ENCODE data around the gene KCNIP4. TPM values are rescaled to one million over a fixed set of nuclear protein-coding genes. Genes with fewer than 3 reads are reported as not detected.

KCNIP4 gene
- total and polyA plus RNA-seq, 10 of the 15 experiments (the other 5 are each of a cell fraction or from before 2014, with no cell fraction given): 0.03 to 0.23 (median 0.13) TPM; not detected in 7

- TF ChIP-seq, protein P1, sequence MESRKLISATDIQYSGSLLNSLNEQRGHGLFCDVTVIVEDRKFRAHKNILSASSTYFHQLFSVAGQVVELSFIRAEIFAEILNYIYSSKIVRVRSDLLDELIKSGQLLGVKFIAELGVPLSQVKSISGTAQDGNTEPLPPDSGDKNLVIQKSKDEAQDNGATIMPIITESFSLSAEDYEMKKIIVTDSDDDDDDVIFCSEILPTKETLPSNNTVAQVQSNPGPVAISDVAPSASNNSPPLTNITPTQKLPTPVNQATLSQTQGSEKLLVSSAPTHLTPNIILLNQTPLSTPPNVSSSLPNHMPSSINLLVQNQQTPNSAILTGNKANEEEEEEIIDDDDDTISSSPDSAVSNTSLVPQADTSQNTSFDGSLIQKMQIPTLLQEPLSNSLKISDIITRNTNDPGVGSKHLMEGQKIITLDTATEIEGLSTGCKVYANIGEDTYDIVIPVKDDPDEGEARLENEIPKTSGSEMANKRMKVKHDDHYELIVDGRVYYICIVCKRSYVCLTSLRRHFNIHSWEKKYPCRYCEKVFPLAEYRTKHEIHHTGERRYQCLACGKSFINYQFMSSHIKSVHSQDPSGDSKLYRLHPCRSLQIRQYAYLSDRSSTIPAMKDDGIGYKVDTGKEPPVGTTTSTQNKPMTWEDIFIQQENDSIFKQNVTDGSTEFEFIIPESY (IDR thresholded peaks at IDR 0.05): no peak
- TF ChIP-seq STAT1 (conservative IDR thresholded peaks at IDR 0.05) (no peak), SRF (IDR thresholded peaks at IDR 0.05; ENCODE audit: low read depth in 2 of 2, low read length in 2 of 2) (no peak), MYC (IDR thresholded peaks at IDR 0.05; ENCODE audit: insufficient read depth, insufficient read length, insufficient replicate concordance, low read length, severe bottlenecking) (no peak), CHD2 (IDR thresholded peaks at IDR 0.05; ENCODE audit: borderline replicate concordance, low read depth, low read length) (no peak)
Observed at GRCh38 chr4:21989351-21989750, 40.8 kb upstream of the KCNIP4 start (continued).

- ChIA-PET RAD21 (ENCODE audit: unreplicated experiment) (no interaction called here), SMC1A (ENCODE audit: uncharacterized antibody, unreplicated experiment) (no interaction called here), CTCF (no interaction called here), POLR2A (no interaction called here)
- no peak for FAIRE-seq
- H3K9ac ChIP-seq (ENCODE audit: control insufficient read depth, insufficient read depth, low read length): no peak overlapping the region
- H3K36me3 ChIP-seq (ENCODE audit: control insufficient read depth in 2 of 2, insufficient read depth in 2 of 2, low read length in 1 of 2): no peaks in the 10 kb centered on the region
- no peaks in the 10 kb centered on the region for H3K9me3 ChIP-seq (replicated peaks; ENCODE audit: control insufficient read depth, insufficient read depth, low read length)
- no peak overlapping the region for H2AFZ ChIP-seq (ENCODE audit: control insufficient read depth, low read depth, low read length)
- H3K4me2 ChIP-seq (ENCODE audit: control insufficient read depth, insufficient read depth): no peak overlapping the region
- no peaks in the 10 kb centered on the region for H4K20me1 ChIP-seq (ENCODE audit: control insufficient read depth, insufficient read depth)
- intact Hi-C loops (cut with micrococcal nuclease; ENCODE audit: unreplicated experiment): no loop called here
- DNase-seq (ENCODE audit: low read depth, low spot score): no peak
- H3K27ac ChIP-seq (ENCODE audit: control insufficient read depth, insufficient read depth): no peak overlapping the region
- no peaks in the 10 kb centered on the region for H3K4me1 ChIP-seq (ENCODE audit: control insufficient read depth, insufficient read depth, low read length)
- in situ Hi-C loops (cut with MboI): no loop called here
- no TSS peak for BruUV-seq (replicated peaks)
- no peak for ATAC-seq
- H3K27me3 ChIP-seq (replicated peaks in 1 of 2; ENCODE audit: control insufficient read depth in 2 of 2, insufficient read depth in 2 of 2, low read length in 1 of 2): no peaks in the 10 kb centered on the region
- no peak overlapping the region for H3K4me3 ChIP-seq
- TF ChIP-seq, protein P2, sequence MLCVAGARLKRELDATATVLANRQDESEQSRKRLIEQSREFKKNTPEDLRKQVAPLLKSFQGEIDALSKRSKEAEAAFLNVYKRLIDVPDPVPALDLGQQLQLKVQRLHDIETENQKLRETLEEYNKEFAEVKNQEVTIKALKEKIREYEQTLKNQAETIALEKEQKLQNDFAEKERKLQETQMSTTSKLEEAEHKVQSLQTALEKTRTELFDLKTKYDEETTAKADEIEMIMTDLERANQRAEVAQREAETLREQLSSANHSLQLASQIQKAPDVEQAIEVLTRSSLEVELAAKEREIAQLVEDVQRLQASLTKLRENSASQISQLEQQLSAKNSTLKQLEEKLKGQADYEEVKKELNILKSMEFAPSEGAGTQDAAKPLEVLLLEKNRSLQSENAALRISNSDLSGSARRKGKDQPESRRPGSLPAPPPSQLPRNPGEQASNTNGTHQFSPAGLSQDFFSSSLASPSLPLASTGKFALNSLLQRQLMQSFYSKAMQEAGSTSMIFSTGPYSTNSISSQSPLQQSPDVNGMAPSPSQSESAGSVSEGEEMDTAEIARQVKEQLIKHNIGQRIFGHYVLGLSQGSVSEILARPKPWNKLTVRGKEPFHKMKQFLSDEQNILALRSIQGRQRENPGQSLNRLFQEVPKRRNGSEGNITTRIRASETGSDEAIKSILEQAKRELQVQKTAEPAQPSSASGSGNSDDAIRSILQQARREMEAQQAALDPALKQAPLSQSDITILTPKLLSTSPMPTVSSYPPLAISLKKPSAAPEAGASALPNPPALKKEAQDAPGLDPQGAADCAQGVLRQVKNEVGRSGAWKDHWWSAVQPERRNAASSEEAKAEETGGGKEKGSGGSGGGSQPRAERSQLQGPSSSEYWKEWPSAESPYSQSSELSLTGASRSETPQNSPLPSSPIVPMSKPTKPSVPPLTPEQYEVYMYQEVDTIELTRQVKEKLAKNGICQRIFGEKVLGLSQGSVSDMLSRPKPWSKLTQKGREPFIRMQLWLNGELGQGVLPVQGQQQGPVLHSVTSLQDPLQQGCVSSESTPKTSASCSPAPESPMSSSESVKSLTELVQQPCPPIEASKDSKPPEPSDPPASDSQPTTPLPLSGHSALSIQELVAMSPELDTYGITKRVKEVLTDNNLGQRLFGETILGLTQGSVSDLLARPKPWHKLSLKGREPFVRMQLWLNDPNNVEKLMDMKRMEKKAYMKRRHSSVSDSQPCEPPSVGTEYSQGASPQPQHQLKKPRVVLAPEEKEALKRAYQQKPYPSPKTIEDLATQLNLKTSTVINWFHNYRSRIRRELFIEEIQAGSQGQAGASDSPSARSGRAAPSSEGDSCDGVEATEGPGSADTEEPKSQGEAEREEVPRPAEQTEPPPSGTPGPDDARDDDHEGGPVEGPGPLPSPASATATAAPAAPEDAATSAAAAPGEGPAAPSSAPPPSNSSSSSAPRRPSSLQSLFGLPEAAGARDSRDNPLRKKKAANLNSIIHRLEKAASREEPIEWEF (IDR thresholded peaks at IDR 0.05; ENCODE audit: insufficient replicate concordance, low read depth, low read length): no peak
- TF ChIP-seq JUNB (IDR thresholded peaks at IDR 0.05) (no peak), RB1 (IDR thresholded peaks at IDR 0.05; ENCODE audit: borderline replicate concordance) (no peak), CHD1 (IDR thresholded peaks at IDR 0.05; ENCODE audit: low read depth, low read length) (no peak), EED (IDR thresholded peaks at IDR 0.05; ENCODE audit: low read depth) (no peak), SIX5 (IDR thresholded peaks at IDR 0.05; ENCODE audit: low read depth, low read length, severe bottlenecking) (no peak)
- no peaks in the 10 kb centered on the region for H3K79me2 ChIP-seq (ENCODE audit: control insufficient read depth, insufficient read depth, low read length)
Observed at GRCh38 chr4:21986307-21986706, 37.7 kb upstream of the KCNIP4 start.

Data from GM12878 (cell line).